Transverse colon (tissue), 4 donors: Measurements from ENCODE around the gene NR4A2.

ENCODE experiments used
- EP300 ChIP-seq: sonication (generic); formaldehyde crosslinking; IDR thresholded peaks from one replicate; pipeline ENCODE4 v1.6.1; 2017; ENCODE audit warnings: antibody characterized with exemption, low read depth
- POLR2A ChIP-seq: fragments of 450-650 bp; IDR thresholded peaks from one replicate; pipeline ENCODE4 v1.6.1; 2016; ENCODE audit warnings: antibody characterized with exemption, mild to moderate bottlenecking, moderate library complexity
- POLR2AphosphoS5 ChIP-seq, 3 donors: sonication (generic); formaldehyde crosslinking; IDR thresholded peaks; one replicate each; pipeline ENCODE4 v1.6.1; 2016; ENCODE audit warnings: antibody characterized with exemption in 3 of 3
- TF ChIP-seq, protein P1 (sequence below), 5 experiments: fragments of 200-600 bp in 3 of 5; fragments of 450-650 bp in 2 of 5; sonication (generic) in 3 of 5; IDR thresholded peaks; 1 replicate in 2 of 5; 2 replicates in 3 of 5; pipeline ENCODE4 v1.5.1; 2016 to 2017; ENCODE audit warnings: antibody characterized with exemption in 5 of 5, inconsistent platforms in 3 of 5, mild to moderate bottlenecking in 2 of 5, moderate library complexity in 1 of 5

DNA sequence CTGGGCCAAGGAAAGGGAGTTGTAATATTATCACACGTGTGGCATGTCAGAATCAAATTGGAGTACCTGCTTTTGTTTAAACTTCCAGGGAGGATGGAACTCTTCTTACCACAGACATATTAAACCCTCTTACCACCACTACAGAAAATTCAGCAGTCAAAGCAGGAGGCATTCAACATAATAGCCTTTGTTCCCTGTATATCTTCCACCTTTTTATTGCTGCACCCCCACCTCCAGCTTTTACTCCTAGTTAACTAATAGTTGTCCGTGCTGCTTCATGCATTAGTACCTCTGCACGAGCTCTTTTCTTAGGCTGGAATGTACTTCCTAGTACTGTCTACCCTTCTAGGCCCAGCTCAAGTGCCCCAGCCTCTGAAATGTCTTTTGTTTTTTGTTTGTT is 14.9 kb upstream of the NR4A2 start:
- TF ChIP-seq, protein P1, sequence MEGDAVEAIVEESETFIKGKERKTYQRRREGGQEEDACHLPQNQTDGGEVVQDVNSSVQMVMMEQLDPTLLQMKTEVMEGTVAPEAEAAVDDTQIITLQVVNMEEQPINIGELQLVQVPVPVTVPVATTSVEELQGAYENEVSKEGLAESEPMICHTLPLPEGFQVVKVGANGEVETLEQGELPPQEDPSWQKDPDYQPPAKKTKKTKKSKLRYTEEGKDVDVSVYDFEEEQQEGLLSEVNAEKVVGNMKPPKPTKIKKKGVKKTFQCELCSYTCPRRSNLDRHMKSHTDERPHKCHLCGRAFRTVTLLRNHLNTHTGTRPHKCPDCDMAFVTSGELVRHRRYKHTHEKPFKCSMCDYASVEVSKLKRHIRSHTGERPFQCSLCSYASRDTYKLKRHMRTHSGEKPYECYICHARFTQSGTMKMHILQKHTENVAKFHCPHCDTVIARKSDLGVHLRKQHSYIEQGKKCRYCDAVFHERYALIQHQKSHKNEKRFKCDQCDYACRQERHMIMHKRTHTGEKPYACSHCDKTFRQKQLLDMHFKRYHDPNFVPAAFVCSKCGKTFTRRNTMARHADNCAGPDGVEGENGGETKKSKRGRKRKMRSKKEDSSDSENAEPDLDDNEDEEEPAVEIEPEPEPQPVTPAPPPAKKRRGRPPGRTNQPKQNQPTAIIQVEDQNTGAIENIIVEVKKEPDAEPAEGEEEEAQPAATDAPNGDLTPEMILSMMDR (IDR thresholded peaks at IDR 0.05), result no peak
- TF ChIP-seq POLR2A (no peak), EP300 (no peak), POLR2AphosphoS5 (IDR thresholded peaks at IDR 0.05) (no peak)
